HUES64 (cell line): ENCODE measurements around the gene WNT10A.

Source experiments
- H3K27ac ChIP-seq: 2 replicates; pipeline ENCODE4 v1.7.0; 2013; ENCODE audit warnings: low read depth, low read length, inconsistent platforms
- H3K27me3 ChIP-seq: 2 replicates; pipeline ENCODE4 v1.6.1; 2013; ENCODE audit warnings: mild to moderate bottlenecking, low read length; ENCODE audit not compliant: insufficient read depth
- H3K36me3 ChIP-seq: 2 replicates; pipeline ENCODE4 v1.6.1; 2013; ENCODE audit warnings: mild to moderate bottlenecking, low read length; ENCODE audit not compliant: insufficient read depth
- H3K4me1 ChIP-seq: 2 replicates; pipeline ENCODE4 v1.6.1; 2013; ENCODE audit warnings: mild to moderate bottlenecking, low read length, moderate library complexity; ENCODE audit not compliant: insufficient read depth
- H3K4me3 ChIP-seq: 2 replicates; pipeline ENCODE4 v1.5.1; 2013; ENCODE audit warnings: mild to moderate bottlenecking, low read length, moderate library complexity
- H3K9ac ChIP-seq: 2 replicates; pipeline ENCODE4 v1.6.1; 2013; ENCODE audit warnings: mild to moderate bottlenecking, low read depth, low read length
- H3K9me3 ChIP-seq: 2 replicates; pipeline ENCODE4 v1.6.1; 2013; ENCODE audit warnings: low read depth, low read length; ENCODE audit not compliant: insufficient read depth
- WGBS: fragments of 150-250, 120-280 bp; methylation state at CpG from one replicate; pipeline ENCODE4 v1.1.7; 2013; ENCODE audit warnings: missing lambda C conversion rate; 5-methylcytosine and 5-hydroxymethylcytosine counted together

Gene WNT10A

DNA sequence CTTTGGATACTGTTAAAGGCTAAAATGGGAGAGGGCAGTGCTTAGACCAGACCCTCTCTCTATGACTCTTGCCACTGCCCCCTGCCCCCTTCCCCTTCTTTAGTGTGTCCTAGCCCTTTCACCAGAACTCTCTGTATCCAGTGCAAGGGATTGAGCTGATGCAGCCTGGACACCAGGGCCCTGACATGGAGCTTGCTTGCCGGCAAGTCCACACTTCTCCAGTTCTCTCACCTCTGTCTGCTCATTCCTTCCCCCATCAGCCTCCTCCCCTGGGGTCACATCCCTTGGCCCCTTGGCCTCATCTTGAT, 22.6 kb upstream of the WNT10A start:
- H3K9me3 ChIP-seq = no peaks in the 10 kb centered on the region
- peaks cover 100% of the 10 kb centered on the region for H3K27me3 ChIP-seq
- H3K4me1 ChIP-seq = peaks cover 23% of the 10 kb centered on the region
- 35% methylated on average over 1 of the region's 1 CpG for WGBS
- H3K36me3 ChIP-seq = no peaks in the 10 kb centered on the region
- no peak overlapping the region for H3K4me3 ChIP-seq
- no peak overlapping the region for H3K9ac ChIP-seq
- H3K27ac ChIP-seq = no peak overlapping the region

DNA sequence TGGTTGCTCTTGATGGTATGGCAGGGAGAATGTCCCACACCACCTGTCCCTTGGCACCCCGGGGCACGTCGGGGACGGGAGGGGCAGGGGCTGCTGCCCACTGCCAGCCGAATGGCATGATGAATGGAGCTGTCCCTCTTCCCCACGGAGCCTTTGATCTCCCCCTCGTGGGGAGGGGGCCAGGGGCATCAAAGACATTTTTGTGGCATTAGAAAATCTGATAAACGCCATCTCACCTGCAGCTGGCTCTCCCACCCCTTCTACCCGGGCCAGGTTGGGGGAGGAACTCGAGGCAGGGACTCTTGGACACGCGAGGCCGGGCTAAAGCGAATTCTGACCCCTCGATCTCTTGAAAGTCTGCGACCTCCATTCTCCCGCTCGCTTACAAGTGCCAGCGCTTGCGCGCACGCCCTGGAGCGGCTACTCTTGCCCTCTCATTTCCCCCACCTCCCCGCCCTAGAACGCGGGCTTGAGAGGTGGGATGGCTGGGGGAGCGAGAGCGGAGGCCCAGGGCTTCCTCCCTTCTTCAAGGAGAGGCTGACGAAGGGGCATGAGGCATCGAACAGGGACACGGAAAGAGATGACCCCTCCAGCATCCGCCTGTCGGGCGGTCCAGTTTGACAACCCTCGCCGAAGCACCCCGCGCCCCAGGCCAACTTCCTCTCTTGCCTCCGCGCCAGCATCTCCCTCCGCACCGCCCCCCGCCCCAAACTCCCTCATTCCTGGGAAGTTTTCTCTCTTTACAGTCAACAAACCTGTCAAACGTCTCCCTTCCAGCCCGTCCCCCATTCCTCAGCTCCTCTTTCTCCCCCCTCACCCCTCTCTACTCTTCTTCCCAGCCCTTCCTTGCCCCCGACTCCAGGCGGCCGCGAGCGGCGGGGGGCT, 21.7 kb upstream of the WNT10A start:
- H3K36me3 ChIP-seq = no peaks in the 10 kb centered on the region
- H3K27me3 ChIP-seq = peaks cover 100% of the 10 kb centered on the region
- no peaks in the 10 kb centered on the region for H3K9me3 ChIP-seq
- H3K9ac ChIP-seq = no peak overlapping the region
- H3K27ac ChIP-seq = no peak overlapping the region
- H3K4me1 ChIP-seq = peaks cover 17% of the 10 kb centered on the region
- 4% methylated on average over 51 of the region's 51 CpGs for whole genome bisulfite sequencing
- H3K4me3 ChIP-seq = peak overlapping the region; percentile 38

DNA sequence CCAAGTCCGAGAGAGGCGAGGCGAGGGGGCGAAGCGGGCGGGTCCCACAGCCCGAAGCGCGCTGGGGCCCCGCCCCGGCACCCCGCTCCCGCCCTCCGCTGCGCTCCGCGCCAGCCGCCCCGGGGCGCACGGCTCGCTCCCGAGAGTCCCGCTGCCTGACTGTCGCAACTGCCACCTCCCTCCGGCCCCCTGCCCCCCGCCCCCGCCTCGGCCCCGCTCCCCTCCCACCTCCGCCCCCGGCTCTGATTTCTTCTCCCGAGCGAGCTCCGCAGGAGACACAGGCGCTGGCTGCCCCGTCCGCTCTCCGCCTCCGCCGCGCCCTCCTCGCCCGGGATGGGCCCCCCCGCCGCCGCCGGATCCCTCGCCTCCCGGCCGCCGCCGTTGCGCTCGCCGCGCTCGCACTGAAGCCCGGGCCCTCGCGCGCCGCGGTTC, 21.1 kb upstream of the WNT10A start, which contains the start of gene WNT6:
TSS of gene WNT6 (plus strand) at position 250 of the 432 bp plus-strand sequence. CDS start 233 bp downstream, outside the sequence.
- under 1% methylated on average over 53 of the region's 64 CpGs for WGBS
- peaks cover 100% of the 10 kb centered on the region for H3K27me3 ChIP-seq

DNA sequence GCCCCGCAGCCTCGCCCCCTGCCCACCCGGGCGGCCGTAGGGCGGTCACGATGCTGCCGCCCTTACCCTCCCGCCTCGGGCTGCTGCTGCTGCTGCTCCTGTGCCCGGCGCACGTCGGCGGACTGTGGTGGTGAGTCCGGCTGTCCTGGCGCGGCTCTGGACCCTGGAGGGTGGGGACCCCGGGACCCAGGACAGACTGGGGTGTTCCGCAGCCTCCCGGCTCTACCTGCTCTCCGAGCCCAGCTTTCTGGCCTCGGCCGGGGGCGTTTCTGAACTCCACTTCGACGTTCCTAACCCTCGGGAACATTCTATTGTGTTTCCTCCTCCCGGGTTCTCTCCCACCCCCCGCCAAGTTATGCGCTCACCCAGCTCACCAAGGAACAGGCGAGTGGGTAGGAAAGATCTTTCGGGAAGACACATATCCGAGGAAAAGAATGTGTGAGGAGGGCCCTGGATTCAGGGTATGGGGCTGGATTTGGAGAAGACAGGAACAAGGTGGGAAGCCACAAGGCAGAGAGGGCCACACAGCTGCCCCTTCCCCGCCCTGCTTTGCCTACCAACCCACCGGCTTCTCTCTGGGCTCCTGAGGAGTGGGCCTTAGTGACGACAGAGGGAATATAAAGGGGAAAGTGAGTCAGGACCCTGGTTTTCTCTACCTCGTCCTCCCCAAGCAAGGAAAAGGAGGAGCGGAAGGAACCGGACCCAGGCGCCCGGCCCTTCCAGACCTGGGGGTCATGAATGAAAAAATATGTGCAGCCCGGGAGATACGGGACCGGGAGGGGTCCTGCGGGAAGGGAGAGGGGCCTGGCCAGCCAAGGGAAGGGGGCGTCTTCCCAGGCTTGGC, 20.4 kb upstream of the WNT10A start:
- Histone ChIP-seq H3K4me1 (peaks cover 17% of the 10 kb centered on the region), H3K9me3 (no peaks in the 10 kb centered on the region), H3K27ac (no peak overlapping the region), H3K9ac (no peak overlapping the region), H3K4me3 (peak overlapping the region; percentile 34), H3K36me3 (no peaks in the 10 kb centered on the region), H3K27me3 (peaks cover 100% of the 10 kb centered on the region)
- WGBS = 1% methylated on average over 41 of the region's 47 CpGs

More for the DNA sequence above, 21.1 kb upstream of the WNT10A start, which contains the start of gene WNT6:
- Histone ChIP-seq H3K4me3 (peak within 1 kb of the TSS; percentile 38), H3K9me3 (no peaks in the 10 kb centered on the region), H3K4me1 (peaks cover 17% of the 10 kb centered on the region), H3K36me3 (no peaks in the 10 kb centered on the region), H3K9ac (no peak within 1 kb of the TSS), H3K27ac (no peak within 1 kb of the TSS)

DNA sequence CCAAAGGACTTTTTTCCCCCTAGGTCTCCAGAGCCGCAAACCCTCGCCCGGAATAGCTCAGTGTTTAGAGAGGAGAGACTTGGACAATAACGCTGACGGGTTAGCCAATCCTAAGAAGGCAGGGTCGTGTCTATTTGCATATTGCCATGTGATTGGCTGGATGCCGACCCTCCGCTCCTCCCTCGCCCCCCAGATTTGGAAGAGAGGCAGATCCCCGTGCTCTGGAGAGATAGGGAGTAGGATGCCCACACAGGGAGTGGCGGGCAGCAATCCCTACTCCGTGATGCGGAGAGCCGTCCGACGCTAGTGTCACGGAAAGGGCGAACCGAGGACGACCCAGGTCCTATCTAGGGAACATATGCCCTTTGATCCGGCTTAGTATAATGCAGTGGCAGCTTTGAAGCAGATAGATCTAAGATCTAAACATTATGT, 19.7 kb upstream of the WNT10A start:
- Histone ChIP-seq H3K9ac (no peak overlapping the region), H3K36me3 (no peaks in the 10 kb centered on the region), H3K4me1 (peaks cover 10% of the 10 kb centered on the region), H3K27me3 (peaks cover 97% of the 10 kb centered on the region), H3K9me3 (no peaks in the 10 kb centered on the region), H3K4me3 (no peak overlapping the region), H3K27ac (no peak overlapping the region)
- WGBS = 2% methylated on average over 21 of the region's 21 CpGs

DNA sequence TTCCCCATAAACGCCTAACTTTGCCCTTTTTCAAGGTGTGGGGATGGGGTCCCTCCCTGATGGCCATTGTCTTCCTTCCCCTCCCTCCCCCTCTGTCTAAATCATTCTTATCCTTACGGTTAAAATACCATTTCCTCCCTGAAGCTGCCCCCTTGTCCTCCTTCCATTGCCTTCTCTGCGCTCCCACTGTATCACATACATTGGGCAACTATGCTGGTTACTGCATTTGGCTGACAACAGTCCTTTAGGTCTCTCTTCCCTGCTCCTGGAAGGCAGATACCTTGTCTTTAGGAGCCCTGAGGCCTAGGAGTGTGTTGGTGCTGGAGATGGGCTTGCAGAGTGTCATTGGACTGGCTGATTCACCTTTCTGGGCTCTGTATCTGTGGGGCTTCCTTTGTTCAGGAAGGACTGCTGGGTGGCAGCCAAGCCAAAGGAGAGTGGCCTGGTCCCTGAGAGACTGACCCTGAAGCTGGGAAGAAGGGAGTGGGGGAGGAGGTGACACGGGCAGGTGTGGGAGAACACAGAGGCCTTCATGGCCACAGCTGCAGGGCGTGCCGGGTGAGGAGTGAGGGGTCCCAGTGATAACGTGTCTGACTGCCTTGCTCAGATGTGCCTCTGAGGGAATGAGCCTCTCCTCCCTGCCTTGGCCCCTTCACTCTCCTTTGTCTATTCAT, 18.9 kb upstream of the WNT10A start:
- Histone ChIP-seq H3K9me3 (no peaks in the 10 kb centered on the region), H3K27me3 (peaks cover 96% of the 10 kb centered on the region), H3K36me3 (no peaks in the 10 kb centered on the region), H3K4me1 (0 out of 2 replicates have a peak, but pooled peaks cover 4% of the 10 kb centered on the region), H3K27ac (no peak overlapping the region), H3K9ac (no peak overlapping the region), H3K4me3 (no peak overlapping the region)
- 79% methylated on average over 7 of the region's 7 CpGs for WGBS

DNA sequence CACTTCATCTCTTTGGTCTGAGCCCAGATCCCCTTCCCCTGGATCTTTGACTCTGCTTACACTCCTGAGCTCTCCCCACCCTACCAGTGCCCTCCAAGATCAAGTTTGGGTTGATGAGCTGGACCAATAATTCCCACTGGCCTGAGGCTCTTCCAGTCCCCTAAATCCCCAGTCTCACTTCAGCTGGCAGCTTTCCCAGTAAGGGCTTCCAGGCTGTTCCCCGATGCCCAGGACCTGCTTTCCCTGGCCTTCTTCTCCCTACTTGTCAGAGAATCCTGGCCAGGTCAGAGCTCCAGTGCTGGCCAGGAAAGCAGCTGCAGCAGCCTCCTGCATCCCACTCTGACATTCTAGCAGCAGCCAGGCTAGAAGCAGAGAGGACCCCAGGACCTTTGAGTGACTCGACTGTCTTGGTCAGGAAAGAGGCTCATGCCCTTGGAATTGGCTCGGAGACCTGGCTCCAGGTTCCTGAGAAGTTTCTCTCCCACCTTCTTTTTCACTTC, 17.6 kb upstream of the WNT10A start:
- H3K36me3 ChIP-seq = no peaks in the 10 kb centered on the region
- no peak overlapping the region for H3K9ac ChIP-seq
- WGBS = 90% methylated on average over 3 of the region's 3 CpGs
- H3K27ac ChIP-seq = no peak overlapping the region
- peaks cover 96% of the 10 kb centered on the region for H3K27me3 ChIP-seq
- H3K4me3 ChIP-seq = no peak overlapping the region
- H3K9me3 ChIP-seq = no peaks in the 10 kb centered on the region
- 0 out of 2 replicates have a peak, but pooled peaks cover 4% of the 10 kb centered on the region for H3K4me1 ChIP-seq

DNA sequence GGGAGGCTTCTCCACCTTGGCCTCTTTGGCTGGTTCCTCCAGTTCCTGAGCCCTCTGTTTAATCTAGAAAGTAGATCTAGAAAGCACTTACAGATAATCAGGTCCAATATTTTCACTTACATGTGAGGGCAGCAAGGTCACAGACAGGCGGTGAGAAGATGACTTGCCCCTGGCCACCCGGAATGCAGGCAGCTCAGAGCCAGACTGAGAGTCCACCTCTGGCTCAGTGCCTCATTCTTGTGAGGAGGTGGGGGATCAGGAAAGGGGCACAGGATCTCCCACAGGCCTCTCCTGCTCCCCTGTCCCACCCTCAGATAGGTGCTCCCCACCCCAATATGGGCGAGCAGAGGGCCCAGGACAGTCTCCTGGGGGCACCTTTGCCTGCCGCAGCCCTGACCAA, 15.3 kb upstream of the WNT10A start:
- H3K27me3 ChIP-seq = peaks cover 96% of the 10 kb centered on the region
- no peak overlapping the region for H3K4me3 ChIP-seq
- no peak overlapping the region for H3K9ac ChIP-seq
- no peaks in the 10 kb centered on the region for H3K36me3 ChIP-seq
- H3K4me1 ChIP-seq = no peaks in the 10 kb centered on the region
- no peak overlapping the region for H3K27ac ChIP-seq
- 85% methylated on average over 4 of the region's 4 CpGs for WGBS
- no peaks in the 10 kb centered on the region for H3K9me3 ChIP-seq

DNA sequence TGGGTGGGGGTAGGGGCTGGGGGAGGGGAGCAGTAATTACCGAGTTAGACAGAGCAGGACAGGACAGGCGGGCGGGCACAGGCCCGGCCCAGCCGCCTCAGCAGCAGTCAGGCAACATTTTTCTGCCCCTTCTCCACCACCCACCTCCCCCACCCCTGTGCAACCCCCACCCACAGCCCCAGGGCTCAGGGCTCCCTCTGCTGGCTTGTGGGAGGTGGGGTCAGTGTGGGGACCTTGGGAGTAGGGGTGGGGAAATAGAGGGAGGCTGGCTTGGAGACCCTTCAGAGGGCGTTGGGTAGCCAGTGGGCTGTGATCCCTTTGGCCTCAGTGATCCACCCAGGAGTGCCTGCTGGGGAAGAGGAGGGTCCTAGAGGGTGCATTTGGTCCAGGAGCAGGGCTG, 14.7 kb upstream of the WNT10A start:
- 56% methylated on average over 6 of the region's 6 CpGs for WGBS
- Histone ChIP-seq H3K4me1 (no peaks in the 10 kb centered on the region), H3K27me3 (peaks cover 96% of the 10 kb centered on the region), H3K4me3 (no peak overlapping the region), H3K27ac (no peak overlapping the region), H3K36me3 (no peaks in the 10 kb centered on the region), H3K9me3 (no peaks in the 10 kb centered on the region), H3K9ac (no peak overlapping the region)

DNA sequence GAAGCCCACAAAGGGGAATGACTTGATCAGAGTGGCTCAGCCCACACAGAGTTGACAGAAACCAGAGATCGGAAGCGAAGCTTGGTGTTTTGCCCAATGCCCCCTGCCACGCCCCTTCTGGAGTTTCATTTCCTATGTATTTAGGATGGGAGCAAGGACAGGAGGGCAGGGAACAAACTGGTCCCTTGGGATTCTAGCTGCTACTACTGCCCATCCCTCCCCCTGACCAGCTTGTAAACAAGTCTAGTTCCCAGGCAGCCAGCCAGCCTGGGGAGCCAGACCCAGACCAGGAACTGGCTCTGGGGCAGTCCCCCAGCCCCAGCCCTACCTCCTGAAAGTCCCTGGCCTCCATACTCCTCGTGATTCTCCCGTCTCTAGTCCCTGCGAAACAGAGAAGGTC, 12.8 kb upstream of the WNT10A start:
- WGBS = 81% methylated on average over 6 of the region's 6 CpGs
- H3K4me3 ChIP-seq = no peak overlapping the region
- H3K27me3 ChIP-seq = peaks cover 96% of the 10 kb centered on the region

More for the DNA sequence above, 12.8 kb upstream of the WNT10A start:
- H3K9me3 ChIP-seq = no peaks in the 10 kb centered on the region
- no peak overlapping the region for H3K9ac ChIP-seq
- H3K36me3 ChIP-seq = no peaks in the 10 kb centered on the region
- 0 out of 2 replicates have a peak, but pooled peaks cover 7% of the 10 kb centered on the region for H3K4me1 ChIP-seq
- no peak overlapping the region for H3K27ac ChIP-seq
